Caco-2 (cell line): ENCODE data around the gene ALPL. TPM values are rescaled to one million over a fixed set of nuclear protein-coding genes. Genes with fewer than 3 reads are reported as not detected.
A peak's percentile ranks its signal among the peaks of the same experiment; 100 is the strongest.

Source experiments
- BruUV-seq: library from RNA; stranded (reverse); fragments of 400-500 nt; replicated peaks from 2 replicates; lab custom pipeline; 2021; lab: Mats Ljungman, UMichigan
- CTCF ChIA-PET: fragments of 300-600 bp; sonication (Branson Sonifier 250); formaldehyde crosslinking; loops from one replicate; lab custom pipeline; 2022; ENCODE audit warnings: antibody characterized with exemption; lab: Charles Lee
- POLR2A ChIA-PET: fragments of 300-600 bp; sonication (Branson Sonifier 250); formaldehyde crosslinking; loops from one replicate; lab custom pipeline; 2022; ENCODE audit warnings: antibody characterized with exemption; lab: Charles Lee
- DNase-seq, 2 experiments: peaks; one replicate each; pipeline versions ENCODE4 v3.0.0 to v3.0.0-alpha.2; 2020 to 2022
- H3K27me3 ChIP-seq: replicated peaks from 2 replicates; pipeline ENCODE4 v1.6.0; 2011; ENCODE audit warnings: low read length; ENCODE audit not compliant: control insufficient read depth, insufficient read depth
- H3K36me3 ChIP-seq: 2 replicates; pipeline ENCODE4 v1.5.1; 2011; ENCODE audit warnings: low read length; ENCODE audit not compliant: control insufficient read depth, insufficient read depth
- H3K4me1 ChIP-seq: fragments of 250-450 bp; sonication (Bioruptor Pico); 2 replicates; pipeline ENCODE4 v1.5.1; 2020; ENCODE audit warnings: mild to moderate bottlenecking
- H3K4me3 ChIP-seq: 2 replicates; pipeline ENCODE4 v1.5.1; 2011; ENCODE audit warnings: low read depth, mild to moderate bottlenecking, control low read depth, low read length
- H3K9me3 ChIP-seq: fragments of 250-450 bp; sonication (Bioruptor Pico); 2 replicates; pipeline ENCODE4 v1.5.1; 2020; ENCODE audit warnings: mild to moderate bottlenecking, moderate library complexity
- H3K27ac Mint-ChIP-seq: one replicate; pipeline ENCODE4 v1.8.0; 2022; ENCODE audit warnings: mixed read lengths; ENCODE audit not compliant: unreplicated experiment
- H3K27me3 Mint-ChIP-seq: one replicate; pipeline ENCODE4 v1.8.0; 2022; ENCODE audit warnings: mixed read lengths; ENCODE audit not compliant: insufficient read depth, unreplicated experiment
- H3K36me3 Mint-ChIP-seq: one replicate; pipeline ENCODE4 v1.8.0; 2022; ENCODE audit warnings: mild to moderate bottlenecking, mixed read lengths; ENCODE audit not compliant: insufficient read depth, unreplicated experiment
- H3K4me1 Mint-ChIP-seq: one replicate; pipeline ENCODE4 v1.8.0; 2022; ENCODE audit warnings: low read depth, mixed read lengths; ENCODE audit not compliant: unreplicated experiment
- H3K4me3 Mint-ChIP-seq: one replicate; pipeline ENCODE4 v1.8.0; 2022; ENCODE audit warnings: mild to moderate bottlenecking, moderate library complexity, mixed read lengths; ENCODE audit not compliant: unreplicated experiment
- H3K9me3 Mint-ChIP-seq: one replicate; pipeline ENCODE4 v1.8.0; 2022; ENCODE audit warnings: mixed read lengths; ENCODE audit not compliant: unreplicated experiment
- CTCF ChIP-seq, 2 experiments: fragments of 200-600 bp in 1 of 2; IDR thresholded peaks; 1 replicate in 1 of 2; 2 replicates in 1 of 2; pipeline versions ENCODE4 v1.5.1 to v1.8.0; 2011 to 2022; ENCODE audit warnings: antibody characterized with exemption in 1 of 2, control low read depth in 1 of 2, inconsistent platforms in 1 of 2, low read depth in 1 of 2, low read length in 1 of 2, mild to moderate bottlenecking in 1 of 2, moderate library complexity in 1 of 2; ENCODE audit not compliant: insufficient read depth in 1 of 2, severe bottlenecking in 1 of 2, unreplicated experiment in 1 of 2
- intact Hi-C: fragments of 100-400 bp; cut with micrococcal nuclease; formaldehyde crosslinking; loops from one replicate; pipeline ENCODE4 v1.10.0; 2022; ENCODE audit not compliant: unreplicated experiment
- total RNA-seq: library from RNA; stranded (reverse); gene quantifications from 2 replicates; pipeline ENCODE4 v1.2.3, GENCODE V29; 2022

Gene ALPL
- total RNA-seq, 1 experiment from 2014 or later: 0.79 TPM

- POLR2A ChIA-PET: no interaction called here
- Histone ChIP-seq H3K9me3 (no peaks in the 10 kb centered on the region), H3K36me3 (no peaks in the 10 kb centered on the region), H3K4me3 (no peak overlapping the region), H3K27me3 (no peaks in the 10 kb centered on the region), H3K4me1 (peaks cover 15% of the 10 kb centered on the region)
- CTCF ChIA-PET: no interaction called here
- intact Hi-C loops: no loop called here
- Mint-ChIP-seq H3K4me1 (peaks cover 10% of the 10 kb centered on the region), H3K27ac (no peak overlapping the region), H3K36me3 (no peaks in the 10 kb centered on the region), H3K4me3 (no peak overlapping the region), H3K27me3 (no peaks in the 10 kb centered on the region), H3K9me3 (no peaks in the 10 kb centered on the region)
- no peak for TF ChIP-seq CTCF (IDR thresholded peaks at IDR 0.05; ENCODE audit: insufficient read depth in 1 of 2, low read depth in 1 of 2, low read length in 1 of 2, severe bottlenecking in 1 of 2, unreplicated experiment in 1 of 2)
- BruUV-seq: no TSS peak
- no peak for DNase-seq
Measured at GRCh38 chr1:21624571-21625389, 115.6 kb downstream of the ALPL start.

- Histone ChIP-seq H3K4me1 (peaks cover 15% of the 10 kb centered on the region), H3K9me3 (no peaks in the 10 kb centered on the region), H3K27me3 (no peaks in the 10 kb centered on the region), H3K4me3 (no peak overlapping the region), H3K36me3 (no peaks in the 10 kb centered on the region)
- Mint-ChIP-seq H3K4me1 (peaks cover 10% of the 10 kb centered on the region), H3K36me3 (no peaks in the 10 kb centered on the region), H3K27me3 (no peaks in the 10 kb centered on the region), H3K4me3 (no peak overlapping the region), H3K9me3 (no peaks in the 10 kb centered on the region), H3K27ac (no peak overlapping the region)
- intact Hi-C loops: no loop called here
- DNase-seq: no peak
- no peak for TF ChIP-seq CTCF (IDR thresholded peaks at IDR 0.05; ENCODE audit: insufficient read depth in 1 of 2, low read depth in 1 of 2, low read length in 1 of 2, severe bottlenecking in 1 of 2, unreplicated experiment in 1 of 2)
- ChIA-PET POLR2A (no interaction called here), CTCF (no interaction called here)
- no TSS peak for BruUV-seq
Measured at GRCh38 chr1:21625390-21626190, 116.4 kb downstream of the ALPL start.

DNA sequence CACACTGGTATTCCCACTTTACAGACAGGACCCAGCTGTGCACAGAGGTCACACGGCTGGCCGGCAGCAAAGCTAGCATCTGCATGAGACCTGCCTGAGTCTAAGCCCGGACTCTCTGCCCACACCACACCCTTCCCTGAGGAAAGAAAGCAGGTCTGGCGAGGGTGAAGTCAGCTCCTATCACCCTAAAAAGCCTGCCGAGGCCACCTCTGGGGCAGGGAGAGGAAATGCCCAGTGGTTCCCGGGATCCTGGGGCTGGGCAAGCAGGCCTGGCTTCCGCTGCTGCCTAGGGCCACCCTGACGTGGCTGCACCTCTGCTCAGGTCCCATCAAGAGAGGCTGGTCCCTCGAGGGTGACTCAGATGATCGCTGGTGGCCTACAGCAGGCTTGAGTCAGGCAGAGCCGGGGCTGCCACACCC lies 117.7 kb downstream of the ALPL start:
- Histone ChIP-seq H3K27me3 (no peaks in the 10 kb centered on the region), H3K4me1 (peaks cover 18% of the 10 kb centered on the region), H3K36me3 (no peaks in the 10 kb centered on the region), H3K4me3 (no peak overlapping the region), H3K9me3 (no peaks in the 10 kb centered on the region)
- intact Hi-C loops: no loop called here
- ChIA-PET POLR2A (no interaction called here), CTCF (no interaction called here)
- Mint-ChIP-seq H3K4me3 (no peak overlapping the region), H3K4me1 (peaks cover 17% of the 10 kb centered on the region), H3K36me3 (no peaks in the 10 kb centered on the region), H3K9me3 (no peaks in the 10 kb centered on the region), H3K27me3 (no peaks in the 10 kb centered on the region), H3K27ac (no peak overlapping the region)
- no TSS peak for BruUV-seq
- DNase-seq: peak in 1 of 2 experiments; percentile 46
- no peak for TF ChIP-seq CTCF (IDR thresholded peaks at IDR 0.05; ENCODE audit: insufficient read depth in 1 of 2, low read depth in 1 of 2, low read length in 1 of 2, severe bottlenecking in 1 of 2, unreplicated experiment in 1 of 2)
